ENCODE measurements around the gene ZNF408. TPM values are rescaled to one million over a fixed set of nuclear protein-coding genes. Genes with fewer than 3 reads are reported as not detected.

Gene ZNF408
- polyA plus RNA-seq, 1 donor (not counting 4 experiments of a cell fraction or from before 2014, with no cell fraction given), result 4.0 TPM

- Histone ChIP-seq H3K9me3 (ENCODE audit: control insufficient read depth, low read depth, low read length) (no peaks in the 10 kb centered on the region), H3K79me2 (ENCODE audit: control insufficient read depth, insufficient read depth, low read length) (no peaks in the 10 kb centered on the region), H3K36me3 (ENCODE audit: control insufficient read depth in 2 of 2, extremely low read depth in 1 of 2, insufficient read depth in 2 of 2, low read length in 2 of 2) (no peaks in the 10 kb centered on the region), H4K20me1 (ENCODE audit: control insufficient read depth, extremely low read depth, insufficient read depth, low read length) (no peaks in the 10 kb centered on the region), H3K9ac (ENCODE audit: control insufficient read depth, extremely low read depth, insufficient read depth, low read length) (no peak overlapping the region), H3K4me2 (ENCODE audit: control insufficient read depth, extremely low read depth, insufficient read depth, low read depth, low read length) (no peak overlapping the region), H2AFZ (ENCODE audit: control insufficient read depth, low read length) (no peak overlapping the region), H3K27ac (ENCODE audit: control insufficient read depth, insufficient read depth, low read length) (no peak overlapping the region), H3K27me3 (ENCODE audit: control insufficient read depth, extremely low read depth, insufficient read depth, low read length) (no peaks in the 10 kb centered on the region), H3K9me1 (ENCODE audit: control insufficient read depth, extremely low read depth, insufficient read depth, low read length) (no peaks in the 10 kb centered on the region), H3K4me1 (ENCODE audit: control insufficient read depth, extremely low read depth, insufficient read depth, low read length) (no peaks in the 10 kb centered on the region), H3K4me3 (ENCODE audit: control insufficient read depth in 2 of 3, extremely low read depth in 1 of 3, insufficient read depth in 2 of 3, low read depth in 1 of 3, low read length in 3 of 3) (no peak overlapping the region)
- dilution Hi-C loops (cut with MboI; ENCODE audit: extremely low pct_ligation_motif_present, low sequenced_read_pairs), result no loop called here
- no peak for FAIRE-seq
- no peak for DNase-seq (ENCODE audit: low read depth, low spot score)
- no peak for TF ChIP-seq EZH2 (IDR thresholded peaks at IDR 0.05; ENCODE audit: low read length)
- TF ChIP-seq, protein P1, sequence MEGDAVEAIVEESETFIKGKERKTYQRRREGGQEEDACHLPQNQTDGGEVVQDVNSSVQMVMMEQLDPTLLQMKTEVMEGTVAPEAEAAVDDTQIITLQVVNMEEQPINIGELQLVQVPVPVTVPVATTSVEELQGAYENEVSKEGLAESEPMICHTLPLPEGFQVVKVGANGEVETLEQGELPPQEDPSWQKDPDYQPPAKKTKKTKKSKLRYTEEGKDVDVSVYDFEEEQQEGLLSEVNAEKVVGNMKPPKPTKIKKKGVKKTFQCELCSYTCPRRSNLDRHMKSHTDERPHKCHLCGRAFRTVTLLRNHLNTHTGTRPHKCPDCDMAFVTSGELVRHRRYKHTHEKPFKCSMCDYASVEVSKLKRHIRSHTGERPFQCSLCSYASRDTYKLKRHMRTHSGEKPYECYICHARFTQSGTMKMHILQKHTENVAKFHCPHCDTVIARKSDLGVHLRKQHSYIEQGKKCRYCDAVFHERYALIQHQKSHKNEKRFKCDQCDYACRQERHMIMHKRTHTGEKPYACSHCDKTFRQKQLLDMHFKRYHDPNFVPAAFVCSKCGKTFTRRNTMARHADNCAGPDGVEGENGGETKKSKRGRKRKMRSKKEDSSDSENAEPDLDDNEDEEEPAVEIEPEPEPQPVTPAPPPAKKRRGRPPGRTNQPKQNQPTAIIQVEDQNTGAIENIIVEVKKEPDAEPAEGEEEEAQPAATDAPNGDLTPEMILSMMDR (optimal IDR thresholded peaks at IDR 0.05 in 1 of 3, IDR thresholded peaks at IDR 0.05 in 1 of 3, conservative IDR thresholded peaks at IDR 0.05 in 1 of 3; ENCODE audit: extremely low read depth in 1 of 3, insufficient read depth in 2 of 3, low read length in 3 of 3), result no peak
These were observed 25.5 kb downstream of the ZNF408 start for GRCh38 chr11:46726206-46726862.

DNA sequence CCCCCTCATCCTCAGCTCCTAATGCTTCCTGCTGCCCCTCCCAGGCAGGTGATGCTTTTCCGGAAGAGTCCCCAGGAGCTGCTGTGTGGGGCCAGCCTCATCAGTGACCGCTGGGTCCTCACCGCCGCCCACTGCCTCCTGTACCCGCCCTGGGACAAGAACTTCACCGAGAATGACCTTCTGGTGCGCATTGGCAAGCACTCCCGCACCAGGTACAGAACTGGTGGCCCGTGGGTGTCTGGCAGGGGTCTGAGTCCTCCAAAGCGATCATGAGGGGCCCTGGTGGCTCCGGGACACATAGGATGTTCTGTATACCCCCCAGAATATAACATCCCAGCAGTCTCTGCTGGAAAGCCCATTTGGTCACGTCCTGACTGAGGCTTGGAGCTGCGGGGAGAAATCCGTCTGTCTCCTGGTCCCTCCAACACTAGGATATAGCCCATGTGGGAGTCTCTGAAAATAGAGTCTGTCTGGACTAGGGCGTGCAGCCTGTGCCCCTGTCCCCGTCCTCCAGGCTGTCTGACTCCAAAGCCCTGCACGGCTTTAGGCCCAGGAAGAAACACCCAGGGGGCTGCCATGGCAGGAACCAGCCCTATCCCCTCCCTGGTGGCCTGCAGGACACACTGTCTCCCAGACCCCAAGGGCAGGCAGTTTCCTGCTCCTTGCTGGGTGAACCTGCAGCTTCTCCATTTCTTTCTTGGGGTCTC is 27.3 kb downstream of the ZNF408 start:
- Histone ChIP-seq H3K4me2 (ENCODE audit: control insufficient read depth, extremely low read depth, insufficient read depth, low read depth, low read length) (no peak overlapping the region), H3K79me2 (ENCODE audit: control insufficient read depth, insufficient read depth, low read length) (no peaks in the 10 kb centered on the region)

More for the DNA sequence above, 27.3 kb downstream of the ZNF408 start:
- Histone ChIP-seq H3K27ac (ENCODE audit: control insufficient read depth, insufficient read depth, low read length) (no peak overlapping the region), H3K9me3 (ENCODE audit: control insufficient read depth, low read depth, low read length) (no peaks in the 10 kb centered on the region), H3K9ac (ENCODE audit: control insufficient read depth, extremely low read depth, insufficient read depth, low read length) (no peak overlapping the region), H2AFZ (ENCODE audit: control insufficient read depth, low read length) (no peak overlapping the region), H3K36me3 (ENCODE audit: control insufficient read depth in 2 of 2, extremely low read depth in 1 of 2, insufficient read depth in 2 of 2, low read length in 2 of 2) (no peaks in the 10 kb centered on the region), H3K27me3 (ENCODE audit: control insufficient read depth, extremely low read depth, insufficient read depth, low read length) (no peaks in the 10 kb centered on the region), H3K4me1 (ENCODE audit: control insufficient read depth, extremely low read depth, insufficient read depth, low read length) (no peaks in the 10 kb centered on the region), H3K9me1 (ENCODE audit: control insufficient read depth, extremely low read depth, insufficient read depth, low read length) (no peaks in the 10 kb centered on the region), H4K20me1 (ENCODE audit: control insufficient read depth, extremely low read depth, insufficient read depth, low read length) (no peaks in the 10 kb centered on the region), H3K4me3 (ENCODE audit: control insufficient read depth in 2 of 3, extremely low read depth in 1 of 3, insufficient read depth in 2 of 3, low read depth in 1 of 3, low read length in 3 of 3) (no peak overlapping the region)
- no peak for FAIRE-seq
- dilution Hi-C loops (cut with MboI; ENCODE audit: extremely low pct_ligation_motif_present, low sequenced_read_pairs), result no loop called here
- no peak for TF ChIP-seq EZH2 (IDR thresholded peaks at IDR 0.05; ENCODE audit: low read length)
- TF ChIP-seq, protein P1 (optimal IDR thresholded peaks at IDR 0.05 in 1 of 3, IDR thresholded peaks at IDR 0.05 in 1 of 3, conservative IDR thresholded peaks at IDR 0.05 in 1 of 3; ENCODE audit: extremely low read depth in 1 of 3, insufficient read depth in 2 of 3, low read length in 3 of 3), result no peak
- DNase-seq (ENCODE audit: low read depth, low spot score), result no peak

Measured in keratinocyte (primary cell).